ENCODE data around the gene ECE1. TPM values are rescaled to one million over a fixed set of nuclear protein-coding genes. Genes with fewer than 3 reads are reported as not detected.
"Not testable (repeated sequence)": the region's sequence is repeated elsewhere in the genome, so short reads cannot be mapped to it uniquely, and the experiment has no call there.

ECE1 gene
- total and polyA plus RNA-seq, 2 donors (not counting 3 experiments of a cell fraction or from before 2014, with no cell fraction given), result 437 to 562 TPM

GRCh38 chr1:21287905-21288514 is 2.3 kb downstream of the ECE1 start:
- no peak for FAIRE-seq
- no peak overlapping the region for H3K27ac ChIP-seq (ENCODE audit: insufficient read depth, low read depth, low read length)
- no peaks in the 10 kb centered on the region for H4K20me1 ChIP-seq (replicated peaks; ENCODE audit: control insufficient read depth, extremely low read depth, insufficient read depth, low read length)
- H3K27me3 ChIP-seq (ENCODE audit: control insufficient read depth in 2 of 2, insufficient read depth in 2 of 2, low read length in 2 of 2), result no peaks in the 10 kb centered on the region
- no peak overlapping the region for H3K4me2 ChIP-seq (ENCODE audit: insufficient read depth, low read length)
- H2AFZ ChIP-seq (ENCODE audit: low read depth, low read length), result no peak overlapping the region
- POLR2A ChIA-PET, result interaction anchor here (0.7 kb wide), 2 partner anchors 45 to 57 kb away, joined by 3 read pairs; no protein-coding TSS in a partner anchor
- H3K79me2 ChIP-seq (ENCODE audit: control insufficient read depth, insufficient read depth, low read length), result peaks cover 37% of the 10 kb centered on the region
- H3K4me1 ChIP-seq (ENCODE audit: control insufficient read depth, extremely low read depth, insufficient read depth, low read length), result peaks cover 16% of the 10 kb centered on the region
- no peaks in the 10 kb centered on the region for H3K9me1 ChIP-seq (replicated peaks; ENCODE audit: control insufficient read depth, extremely low read depth, insufficient read depth, low read length)
- TF ChIP-seq CTCF (IDR thresholded peaks at IDR 0.05; ENCODE audit: extremely low read depth in 1 of 2, insufficient read depth in 1 of 2, low read depth in 1 of 2, low read length in 2 of 2) (no peak), FOS (IDR thresholded peaks at IDR 0.05; ENCODE audit: borderline replicate concordance, insufficient read depth, low read length) (no peak), MYC (IDR thresholded peaks at IDR 0.05; ENCODE audit: low read depth, low read length) (no peak), EZH2 (IDR thresholded peaks at IDR 0.05; ENCODE audit: borderline replicate concordance, low read depth, low read length, severe bottlenecking) (no peak), JUN (IDR thresholded peaks at IDR 0.05; ENCODE audit: borderline replicate concordance, insufficient read depth, insufficient read length, low read depth) (no peak), POLR2AphosphoS5 (IDR thresholded peaks at IDR 0.05; ENCODE audit: insufficient read depth, low read depth, low read length) (no peak), GATA2 (IDR thresholded peaks at IDR 0.05; ENCODE audit: insufficient read depth, insufficient read length, low read depth, low read length) (no peak)
- TF ChIP-seq, protein P1, sequence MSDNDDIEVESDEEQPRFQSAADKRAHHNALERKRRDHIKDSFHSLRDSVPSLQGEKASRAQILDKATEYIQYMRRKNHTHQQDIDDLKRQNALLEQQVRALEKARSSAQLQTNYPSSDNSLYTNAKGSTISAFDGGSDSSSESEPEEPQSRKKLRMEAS (IDR thresholded peaks at IDR 0.05; ENCODE audit: insufficient read depth, insufficient read length), result no peak
- intact Hi-C loops (cut with micrococcal nuclease) (no loop called here), dilution Hi-C loops (cut with MboI; ENCODE audit: extremely low pct_ligation_motif_present, low sequenced_read_pairs) (no loop called here)
- no peak for DNase-seq (ENCODE audit: low read depth, low spot score)
- CTCF ChIA-PET, result interaction anchor here (1.0 to 2.9 kb wide), 6 partner anchors 18 to 80 kb away, joined by 3 to 31 read pairs (median 5); no protein-coding TSS in a partner anchor
- no peak overlapping the region for H3K4me3 ChIP-seq (replicated peaks in 1 of 3; ENCODE audit: insufficient read depth in 1 of 3, low read depth in 1 of 3, low read length in 3 of 3)
- no peaks in the 10 kb centered on the region for H3K9me3 ChIP-seq (replicated peaks; ENCODE audit: control insufficient read depth, insufficient read depth, low read length)
- H3K36me3 ChIP-seq (ENCODE audit: control insufficient read depth in 2 of 2, extremely low read depth in 1 of 2, insufficient read depth in 2 of 2, low read length in 2 of 2), result peaks cover 5 to 14% of the 10 kb centered on the region in 2 experiments
- BruUV-seq (replicated peaks), result no TSS peak
- H3K9ac ChIP-seq (replicated peaks; ENCODE audit: extremely low read depth, insufficient read depth, low read length), result no peak overlapping the region

DNA sequence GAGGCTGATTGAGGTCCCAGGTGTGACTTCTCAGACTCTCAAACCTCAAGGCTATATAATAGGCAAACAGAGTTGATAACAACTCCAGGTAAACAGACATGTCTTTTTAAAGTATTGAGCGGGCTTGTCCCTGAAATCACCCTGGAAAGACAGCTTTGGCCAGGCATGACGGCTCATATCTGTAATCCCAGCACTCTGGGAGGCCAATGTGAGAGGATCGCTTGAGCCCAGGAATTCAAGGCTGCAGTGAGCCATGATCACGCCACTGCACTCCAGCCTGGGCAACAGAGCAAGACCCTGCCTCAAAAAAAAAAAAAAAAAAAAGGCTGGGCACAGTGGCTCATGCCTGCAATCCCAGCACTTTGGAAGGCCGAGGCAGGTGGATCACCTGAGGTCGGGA is 4.9 kb downstream of the ECE1 start:
- BruUV-seq (replicated peaks); FAIRE-seq; H3K9me1 ChIP-seq (replicated peaks; ENCODE audit: control insufficient read depth, extremely low read depth, insufficient read depth, low read length); DNase-seq (ENCODE audit: low read depth, low spot score); dilution Hi-C loops (cut with MboI; ENCODE audit: extremely low pct_ligation_motif_present, low sequenced_read_pairs); H3K27me3 ChIP-seq (ENCODE audit: control insufficient read depth in 2 of 2, insufficient read depth in 2 of 2, low read length in 2 of 2); H2AFZ ChIP-seq (ENCODE audit: low read depth, low read length); intact Hi-C loops (cut with micrococcal nuclease); H3K4me2 ChIP-seq (ENCODE audit: insufficient read depth, low read length); H3K4me3 ChIP-seq (replicated peaks in 1 of 3; ENCODE audit: insufficient read depth in 1 of 3, low read depth in 1 of 3, low read length in 3 of 3); POLR2A ChIA-PET; H4K20me1 ChIP-seq (replicated peaks; ENCODE audit: control insufficient read depth, extremely low read depth, insufficient read depth, low read length); H3K9me3 ChIP-seq (replicated peaks; ENCODE audit: control insufficient read depth, insufficient read depth, low read length); H3K27ac ChIP-seq (ENCODE audit: insufficient read depth, low read depth, low read length); H3K9ac ChIP-seq (replicated peaks; ENCODE audit: extremely low read depth, insufficient read depth, low read length): not testable (repeated sequence)
- peaks cover 20% of the 10 kb centered on the region for H3K4me1 ChIP-seq (ENCODE audit: control insufficient read depth, extremely low read depth, insufficient read depth, low read length)
- CTCF ChIA-PET, result interaction anchor here (1.0 to 2.9 kb wide), 4 partner anchors 10 to 30 kb away, joined by 3 to 31 read pairs (median 4); no protein-coding TSS in a partner anchor
- peaks cover 24% of the 10 kb centered on the region for H3K79me2 ChIP-seq (ENCODE audit: control insufficient read depth, insufficient read depth, low read length)
- peaks cover 5 to 14% of the 10 kb centered on the region in 2 experiments for H3K36me3 ChIP-seq (ENCODE audit: control insufficient read depth in 2 of 2, extremely low read depth in 1 of 2, insufficient read depth in 2 of 2, low read length in 2 of 2)
